HepG2 (cell line): Measurements from ENCODE around the gene PALM3. TPM values are rescaled to one million over a fixed set of nuclear protein-coding genes. Genes with fewer than 3 reads are reported as not detected.

Experiments
- ARID5B ChIP-seq: IDR thresholded peaks from 2 replicates; pipeline ENCODE4 v1.4.0; 2020; ENCODE audit warnings: mild to moderate bottlenecking, missing genetic modification reagents
- ASH2L ChIP-seq: fragments of 300-600, 200-600 bp; sonication (generic); IDR thresholded peaks from 2 replicates; pipeline ENCODE4 v1.7.0; 2017; ENCODE audit warnings: low read depth, mild to moderate bottlenecking, moderate library complexity, mixed read lengths, low read length; ENCODE audit not compliant: insufficient read length
- BORCS8-MEF2B ChIP-seq: sonication (generic); formaldehyde crosslinking; IDR thresholded peaks from 2 replicates; pipeline ENCODE4 v1.8.0; 2022; ENCODE audit warnings: mild to moderate bottlenecking, missing genetic modification reagents
- CEBPB ChIP-seq: IDR thresholded peaks from 2 replicates; pipeline ENCODE4 v1.6.1; 2011; ENCODE audit warnings: low read depth, low read length, improper control_type of control experiment, borderline replicate concordance
- HDAC2 ChIP-seq: sonication (generic); formaldehyde crosslinking; IDR thresholded peaks from 2 replicates; pipeline ENCODE4 v1.4.0; 2020; ENCODE audit warnings: missing genetic modification reagents
- HMGA1 ChIP-seq: sonication (generic); formaldehyde crosslinking; conservative IDR thresholded peaks from 2 replicates; pipeline ENCODE4 v1.4.0; 2020; ENCODE audit warnings: missing genetic modification reagents
- HNF1A ChIP-seq, 2 experiments: sonication (generic) in 1 of 2; formaldehyde crosslinking in 1 of 2; IDR thresholded peaks; 2 replicates each; pipeline versions ENCODE4 v1.4.0 to v1.6.1; 2016 to 2020; ENCODE audit warnings: borderline replicate concordance in 1 of 2, low read depth in 1 of 2, mild to moderate bottlenecking in 1 of 2, missing genetic modification reagents in 1 of 2
- KDM5B ChIP-seq: sonication (generic); formaldehyde crosslinking; IDR thresholded peaks from 2 replicates; pipeline ENCODE4 v1.4.0; 2020; ENCODE audit warnings: missing genetic modification reagents, mild to moderate bottlenecking, borderline replicate concordance
- MNT ChIP-seq: fragments of 450-650 bp; IDR thresholded peaks from 2 replicates; pipeline ENCODE4 v1.6.1; 2016
- MTA1 ChIP-seq: sonication (generic); formaldehyde crosslinking; IDR thresholded peaks from 2 replicates; pipeline ENCODE4 v1.4.0; 2020; ENCODE audit warnings: missing genetic modification reagents, mild to moderate bottlenecking, borderline replicate concordance
- RFX5 ChIP-seq: IDR thresholded peaks from 2 replicates; pipeline ENCODE4 v1.6.1; 2011; ENCODE audit warnings: low read depth, low read length, improper control_type of control experiment
- RFXAP ChIP-seq: sonication (generic); formaldehyde crosslinking; IDR thresholded peaks from 2 replicates; pipeline ENCODE4 v1.4.0; 2020; ENCODE audit warnings: missing genetic modification reagents, borderline replicate concordance
- SRF ChIP-seq: IDR thresholded peaks from 2 replicates; pipeline ENCODE4 v1.6.1; 2011; ENCODE audit warnings: mild to moderate bottlenecking, low read depth, low read length, moderate library complexity
- STAT5B ChIP-seq: sonication (generic); formaldehyde crosslinking; IDR thresholded peaks from 2 replicates; pipeline ENCODE4 v1.4.0; 2020; ENCODE audit warnings: missing genetic modification reagents
- TBX2 ChIP-seq: sonication (generic); formaldehyde crosslinking; IDR thresholded peaks from 2 replicates; pipeline ENCODE4 v1.5.0; 2020; ENCODE audit warnings: missing genetic modification reagents, mild to moderate bottlenecking, borderline replicate concordance
- TEAD3 ChIP-seq: optimal IDR thresholded peaks from 2 replicates; pipeline ENCODE3; 2016; ENCODE audit warnings: borderline replicate concordance
- ZNF225 ChIP-seq: sonication (generic); formaldehyde crosslinking; IDR thresholded peaks from 2 replicates; pipeline ENCODE4 v1.4.0; 2020; ENCODE audit warnings: mild to moderate bottlenecking, missing genetic modification reagents
- ZNF768 ChIP-seq: sonication (generic); formaldehyde crosslinking; IDR thresholded peaks from 2 replicates; pipeline ENCODE4 v1.4.0; 2020; ENCODE audit warnings: missing genetic modification reagents
- polyA plus RNA-seq, 8 experiments: library from polyadenylated mRNA; depleted of rRNA in 3 of 8; stranded (reverse) in 7 of 8; unstranded in 1 of 8; fragments of >200 nt; fragmentation: Illumina TruSeq in 4 of 8; extraction: Trizol in 4 of 8; gene quantifications; 2 replicates each; pipeline versions ENCODE4 v1.2.1 to v1.2.3, GENCODE V29; 2011 to 2016; ENCODE audit warnings: low read depth in 4 of 8, missing spikeins in 1 of 8, mixed read lengths in 1 of 8; ENCODE audit not compliant: insufficient read depth in 1 of 8
- total RNA-seq, 5 experiments: library from RNA; depleted of rRNA; stranded (reverse); fragments of >200 nt; fragmentation: Illumina TruSeq; extraction: Trizol; gene quantifications; 2 replicates each; pipeline ENCODE4 v1.2.3, GENCODE V29; 2016; ENCODE audit warnings: low read depth in 1 of 5
- TF ChIP-seq, protein P1 (sequence below): sonication (generic); formaldehyde crosslinking; IDR thresholded peaks from 2 replicates; pipeline ENCODE4 v1.5.1; 2020; ENCODE audit warnings: mild to moderate bottlenecking, moderate library complexity, missing genetic modification reagents

The PALM3 gene
- total and polyA plus RNA-seq, 2 of the 13 experiments (the other 11 are each of a cell fraction or from before 2014, with no cell fraction given), result 0.79 to 2.4 TPM

DNA sequence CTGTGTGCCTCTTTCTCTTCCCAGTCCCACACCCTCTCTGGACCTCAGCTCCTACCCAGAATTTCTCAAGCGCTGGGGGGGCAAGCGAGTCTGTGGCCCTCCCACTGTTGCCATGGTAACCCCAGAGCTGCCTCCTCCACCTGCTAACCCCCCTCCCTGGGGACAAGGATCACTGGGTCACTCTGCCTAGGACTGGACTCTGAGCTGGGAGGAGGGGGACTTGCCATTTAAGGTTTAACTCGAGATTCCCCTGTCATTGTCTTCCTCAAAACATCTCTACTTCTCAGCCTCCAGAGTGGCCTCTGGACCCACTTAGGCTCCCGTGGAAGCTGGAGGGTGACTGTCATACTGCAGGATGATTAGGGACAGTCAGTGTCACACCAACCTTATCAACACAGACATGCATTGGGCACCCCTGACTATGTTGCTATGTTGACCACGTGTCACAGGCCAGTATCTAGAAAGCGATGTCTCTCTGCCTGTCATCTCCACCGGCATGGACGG, 2.2 kb downstream of the PALM3 start (continued):
- TF ChIP-seq CEBPB (peak; percentile 41; the same call in 1 of the 2 replicates), HNF1A (IDR thresholded peaks at IDR 0.05; ENCODE audit: low read depth) (no peak), HNF1A (CRISPR knock-in tag; IDR thresholded peaks at IDR 0.05; ENCODE audit: borderline replicate concordance) (peak; percentile 34; the same call in 1 of the 2 replicates), TEAD3 (CRISPR knock-in tag) (peak; percentile 35), SRF (peak; percentile 93), STAT5B (CRISPR knock-in tag) (no peak), HMGA1 (CRISPR knock-in tag) (no peak), TBX2 (no peak), RFX5 (peak; percentile 93), ASH2L (peak; percentile 93), MTA1 (CRISPR knock-in tag) (0 out of 2 replicates have a peak, but pooled peaks have one; percentile 45), HDAC2 (CRISPR knock-in tag) (peak; percentile 70; the same call in 1 of the 2 replicates), ARID5B (CRISPR knock-in tag) (peak; percentile 63), BORCS8-MEF2B (no peak), ZNF225 (no peak), KDM5B (CRISPR knock-in tag) (peak; percentile 31; the same call in 1 of the 2 replicates), MNT (peak; percentile 78), RFXAP (CRISPR knock-in tag) (peak; percentile 96), ZNF768 (peak; percentile 93)
- TF ChIP-seq, protein P1, sequence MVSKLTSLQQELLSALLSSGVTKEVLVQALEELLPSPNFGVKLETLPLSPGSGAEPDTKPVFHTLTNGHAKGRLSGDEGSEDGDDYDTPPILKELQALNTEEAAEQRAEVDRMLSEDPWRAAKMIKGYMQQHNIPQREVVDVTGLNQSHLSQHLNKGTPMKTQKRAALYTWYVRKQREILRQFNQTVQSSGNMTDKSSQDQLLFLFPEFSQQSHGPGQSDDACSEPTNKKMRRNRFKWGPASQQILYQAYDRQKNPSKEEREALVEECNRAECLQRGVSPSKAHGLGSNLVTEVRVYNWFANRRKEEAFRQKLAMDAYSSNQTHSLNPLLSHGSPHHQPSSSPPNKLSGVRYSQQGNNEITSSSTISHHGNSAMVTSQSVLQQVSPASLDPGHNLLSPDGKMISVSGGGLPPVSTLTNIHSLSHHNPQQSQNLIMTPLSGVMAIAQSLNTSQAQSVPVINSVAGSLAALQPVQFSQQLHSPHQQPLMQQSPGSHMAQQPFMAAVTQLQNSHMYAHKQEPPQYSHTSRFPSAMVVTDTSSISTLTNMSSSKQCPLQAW, result peak; percentile 64
